Adrenal gland (tissue), 12 donors: Measurements from ENCODE around the gene OAF. TPM values are rescaled to one million over a fixed set of nuclear protein-coding genes. Genes with fewer than 3 reads are reported as not detected.

Experiments used
- DNase-seq, 7 donors: peaks; one replicate each; pipeline ENCODE4 v3.0.0-alpha.2; 2019 to 2020
- H3K27ac ChIP-seq, 5 donors: fragments of 200-600 bp; sonication (generic) in 4 of 5; 1 replicate in 3 of 5; 2 replicates in 2 of 5; pipeline versions ENCODE4 v1.5.1 to v1.8.0; 2016 to 2020; ENCODE audit warnings: mild to moderate bottlenecking in 1 of 5
- H3K27me3 ChIP-seq: fragments of 200-600 bp; 2 replicates; pipeline ENCODE4 v1.8.0; 2021
- H3K36me3 ChIP-seq, 2 donors: fragments of 200-600 bp; replicated peaks in 1 of 2; 1 replicate in 1 of 2; 2 replicates in 1 of 2; pipeline versions ENCODE4 v1.5.1 to v1.8.0; 2018 to 2022
- H3K4me1 ChIP-seq, 2 donors: fragments of 200-600 bp; replicated peaks in 1 of 2; 1 replicate in 1 of 2; 2 replicates in 1 of 2; pipeline versions ENCODE4 v1.5.1 to v1.8.0; 2018 to 2021
- H3K4me3 ChIP-seq, 4 donors: fragments of 200-600 bp; sonication (generic) in 3 of 4; one replicate each; pipeline ENCODE4 v1.5.1; 2016 to 2018
- H3K9me3 ChIP-seq, 3 donors: fragments of 200-600 bp; sonication (generic) in 1 of 3; replicated peaks in 1 of 3; 1 replicate in 2 of 3; 2 replicates in 1 of 3; pipeline versions ENCODE4 v1.5.1 to v1.8.0; 2016 to 2021
- CTCF ChIP-seq, 6 experiments: fragments of 450-650 bp in 4 of 6; fragments of 200-600 bp in 2 of 6; sonication (generic) in 1 of 6; IDR thresholded peaks; 1 replicate in 5 of 6; 2 replicates in 1 of 6; pipeline versions ENCODE4 v1.5.1 to v1.8.0; 2016 to 2021; ENCODE audit warnings: antibody characterized with exemption in 6 of 6, mild to moderate bottlenecking in 2 of 6, moderate library complexity in 1 of 6
- POLR2A ChIP-seq, 2 donors: fragments of 450-650 bp; IDR thresholded peaks; one replicate each; pipeline ENCODE4 v1.6.1; 2017; ENCODE audit warnings: antibody characterized with exemption in 2 of 2, mild to moderate bottlenecking in 2 of 2, moderate library complexity in 1 of 2
- WGBS, 4 donors: extraction: QIAGEN DNeasy Blood & Tissue Kit in 2 of 4; methylation state at CpG; one replicate each; pipeline versions ENCODE4 v1.1.5 to v1.1.7; 2013 to 2017; 5-methylcytosine and 5-hydroxymethylcytosine counted together
- intact Hi-C, 2 donors: fragments of 100-400 bp; cut with DNase I; formaldehyde crosslinking; loops; one replicate each; pipeline versions ENCODE4 v1.14.1 to v1.15.0; 2022 to 2023
- polyA plus RNA-seq, 3 donors: library from polyadenylated mRNA; stranded (reverse); fragments of 200-250 nt in 2 of 3; fragments of 350-450 nt in 1 of 3; fragmentation: Illumina TruSeq in 1 of 3; extraction: RNeasy Lipid Tissue Mini Kit (QIAGEN cat#74804) in 1 of 3; gene quantifications; one replicate each; pipeline ENCODE4 v1.2.3, GENCODE V29; 2013 to 2014
- total RNA-seq, 9 donors: library from RNA; depleted of rRNA in 4 of 9; stranded (reverse); fragments of >200 nt in 4 of 9; fragments of 120-200 nt in 1 of 9; fragmentation: NEBNext Ultra II Directional in 1 of 9; extraction: Animal tissue kit (Norgen Biotek cat#: 25700) in 1 of 9; gene quantifications; one replicate each; pipeline versions ENCODE4 v1.1.0 to v1.2.4, GENCODE V29; 2013 to 2023
- donor health status: healthy with polysubstance abuse.
- donor health status: Bipolar disorder and iron deficiency.
- donor health status: DM: yes; HTN: yes; CAD: no.
- donor health status: DM: no; HTN: no; CAD: no.
- donor health status: DM: no; HTN: no; CAD: no.
- donor health status: DM: yes; HTN: yes; CAD: no.

OAF gene
- total and polyA plus RNA-seq, 12 donors, result 67.7 to 253 (median 169) TPM

DNA sequence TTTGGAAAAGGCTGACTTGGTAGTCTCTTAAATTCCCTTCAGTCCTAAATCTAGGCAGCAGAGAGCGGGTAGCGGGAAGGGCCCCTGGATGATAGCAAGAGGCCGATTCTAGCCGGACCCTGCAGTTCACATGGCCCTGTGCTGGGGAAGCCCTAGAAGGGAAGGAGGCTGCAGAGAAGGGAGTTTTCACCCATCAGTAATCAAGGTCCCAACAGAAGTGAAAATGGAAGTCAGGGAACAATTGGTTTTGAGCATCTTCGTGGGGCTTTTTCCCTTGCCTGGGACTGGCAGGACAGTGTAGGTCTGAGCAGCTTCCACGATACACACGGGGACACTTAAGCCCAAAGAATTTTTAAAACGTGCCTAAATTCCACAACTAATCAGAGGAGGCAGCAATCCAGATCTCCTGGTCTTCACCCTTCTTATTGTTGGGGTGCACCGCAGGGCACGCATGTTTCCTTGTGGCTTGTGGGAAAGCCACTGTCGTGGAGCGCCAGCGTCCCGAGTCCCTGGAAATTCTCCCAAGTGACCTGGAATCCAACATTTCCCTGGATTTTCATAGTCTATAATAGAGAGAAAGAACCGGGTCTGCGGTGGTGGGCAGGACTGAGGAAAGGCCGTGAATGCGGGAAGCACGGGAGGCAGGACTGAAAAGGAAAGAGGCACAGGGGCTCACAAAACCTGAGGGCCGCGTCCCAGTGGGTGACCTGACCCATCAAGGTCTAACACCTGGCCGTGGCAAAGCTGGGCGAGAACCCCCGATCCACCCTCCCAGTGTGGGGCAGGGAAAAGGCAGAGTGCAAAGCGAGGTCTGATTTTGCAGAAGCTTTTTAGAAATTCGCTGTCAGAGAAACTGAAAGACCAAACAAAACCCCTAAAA, 846 bp upstream of the OAF start:
- no peaks in the 10 kb centered on the region for H3K9me3 ChIP-seq

GRCh38 chr11:120211522-120212258, 858 bp downstream of the OAF start:
- H3K4me1 ChIP-seq, result peaks cover 58 to 71% of the 10 kb centered on the region in 2 donors
- H3K4me3 ChIP-seq, result peak overlapping the region; percentile 38 to 97 (median 82)
- DNase-seq, result no peak
- WGBS, 4 donors, result 7 to 9% (median 8%) methylated on average over 11 to 18 of the region's 18 CpGs
- peak overlapping the region; percentile 40 to 90 (median 85) for H3K27ac ChIP-seq
- no peaks in the 10 kb centered on the region for H3K27me3 ChIP-seq
- no peaks in the 10 kb centered on the region for H3K36me3 ChIP-seq
- no peak for TF ChIP-seq CTCF (IDR thresholded peaks at IDR 0.05)
- TF ChIP-seq POLR2A (IDR thresholded peaks at IDR 0.05), result no peak
- intact Hi-C loops, result no loop called here
- no peaks in the 10 kb centered on the region for H3K9me3 ChIP-seq

More for the DNA sequence above, 846 bp upstream of the OAF start:
- TF ChIP-seq POLR2A (IDR thresholded peaks at IDR 0.05), result no peak
- TF ChIP-seq CTCF (IDR thresholded peaks at IDR 0.05), result no peak
- peak overlapping the region; percentile 34 to 90 (median 85) for H3K27ac ChIP-seq
- H3K4me1 ChIP-seq, result peaks cover 43 to 54% of the 10 kb centered on the region in 2 donors
- 13 to 15% (median 15%) methylated on average over 25 to 26 of the region's 26 CpGs for WGBS, 4 donors
- DNase-seq, result peak in 1 of 7 donors; percentile 31
- H3K27me3 ChIP-seq, result no peaks in the 10 kb centered on the region
- intact Hi-C loops, result no loop called here
- peak overlapping the region in 3 of 4 donors; percentile 13 to 97 (median 69) for H3K4me3 ChIP-seq
- no peaks in the 10 kb centered on the region for H3K36me3 ChIP-seq

GRCh38 chr11:120212259-120212878, 1.5 kb downstream of the OAF start:
- H3K27ac ChIP-seq, result peak overlapping the region; percentile 61 to 90 (median 88)
- peaks cover 59 to 77% of the 10 kb centered on the region in 2 donors for H3K4me1 ChIP-seq
- intact Hi-C loops, result no loop called here
- no peak for TF ChIP-seq POLR2A (IDR thresholded peaks at IDR 0.05)
- TF ChIP-seq CTCF (IDR thresholded peaks at IDR 0.05), result no peak
- DNase-seq, result peak in 1 of 7 donors; percentile 37
- no peaks in the 10 kb centered on the region for H3K36me3 ChIP-seq
- no peaks in the 10 kb centered on the region for H3K27me3 ChIP-seq
- WGBS, 4 donors, result 21 to 39% (median 25%) methylated on average over 10 to 13 of the region's 13 CpGs
- no peaks in the 10 kb centered on the region for H3K9me3 ChIP-seq
- peak overlapping the region in 2 of 4 donors; percentile 69 to 97 for H3K4me3 ChIP-seq

GRCh38 chr11:120212926-120213325, 2.1 kb downstream of the OAF start:
- Histone ChIP-seq H3K9me3 (no peaks in the 10 kb centered on the region), H3K4me3 (peak overlapping the region in 1 of 4 donors; percentile 97), H3K27ac (peak overlapping the region in 4 of 5 donors; percentile 61 to 90 (median 87)), H3K27me3 (no peaks in the 10 kb centered on the region), H3K36me3 (no peaks in the 10 kb centered on the region), H3K4me1 (peaks cover 60 to 77% of the 10 kb centered on the region in 2 donors)
- intact Hi-C loops, result no loop called here
- WGBS, 4 donors, result 42 to 57% (median 43%) methylated on average over 2 of the region's 2 CpGs
- peak in 2 of 7 donors; percentile 52 to 66 for DNase-seq
- TF ChIP-seq POLR2A (IDR thresholded peaks at IDR 0.05) (peak in 1 of 2 donors; percentile 39), CTCF (IDR thresholded peaks at IDR 0.05) (no peak)
